Esophagus muscularis mucosa (tissue), 4 donors: ENCODE data around the gene LRRC52. TPM values are rescaled to one million over a fixed set of nuclear protein-coding genes. Genes with fewer than 3 reads are reported as not detected.

Experiments used
- DNase-seq: peaks from one replicate; pipeline ENCODE4 v3.0.0-alpha.2; 2017; ENCODE audit errors: extremely low spot score
- H3K27ac ChIP-seq, 4 donors: fragments of 200-600 bp; sonication (generic); replicated peaks in 1 of 4; 1 replicate in 3 of 4; 2 replicates in 1 of 4; pipeline ENCODE4 v1.5.1; 2016 to 2019; ENCODE audit warnings: mild to moderate bottlenecking in 1 of 4
- H3K27me3 ChIP-seq, 4 donors: fragments of 200-600 bp; sonication (generic); one replicate each; pipeline versions ENCODE4 v1.5.1 to v1.6.0; 2016 to 2019
- H3K36me3 ChIP-seq, 4 donors: fragments of 200-600 bp; sonication (generic); one replicate each; pipeline ENCODE4 v1.5.1; 2016 to 2019
- H3K4me1 ChIP-seq, 4 donors: fragments of 200-600 bp; sonication (generic); one replicate each; pipeline ENCODE4 v1.5.1; 2016 to 2019
- H3K4me3 ChIP-seq, 4 donors: fragments of 200-600 bp; sonication (generic); 1 replicate in 2 of 4; 2 replicates in 2 of 4; pipeline ENCODE4 v1.5.1; 2016 to 2019; ENCODE audit warnings: mild to moderate bottlenecking in 4 of 4, moderate library complexity in 1 of 4
- H3K9me3 ChIP-seq, 4 donors: fragments of 200-600 bp; sonication (generic); 1 replicate in 3 of 4; 2 replicates in 1 of 4; pipeline ENCODE4 v1.5.1; 2016 to 2019
- CTCF ChIP-seq, 3 experiments: fragments of 200-600 bp in 2 of 3; fragments of 450-650 bp in 1 of 3; sonication (generic) in 2 of 3; IDR thresholded peaks; one replicate each; pipeline ENCODE4 v1.5.1; 2017 to 2019; ENCODE audit warnings: antibody characterized with exemption in 3 of 3, mild to moderate bottlenecking in 2 of 3, moderate library complexity in 1 of 3
- EP300 ChIP-seq: sonication (generic); formaldehyde crosslinking; IDR thresholded peaks from one replicate; pipeline ENCODE4 v1.6.1; 2017; ENCODE audit warnings: antibody characterized with exemption
- POLR2A ChIP-seq: fragments of 450-650 bp; IDR thresholded peaks from one replicate; pipeline ENCODE4 v1.6.1; 2017; ENCODE audit warnings: antibody characterized with exemption, moderate library complexity, mild to moderate bottlenecking, low read depth
- POLR2AphosphoS5 ChIP-seq, 2 donors: sonication (generic); formaldehyde crosslinking; IDR thresholded peaks; one replicate each; pipeline ENCODE4 v1.6.1; 2017; ENCODE audit warnings: antibody characterized with exemption in 2 of 2
- WGBS: methylation state at CpG from one replicate; pipeline ENCODE4 v1.1.5; 2018; 5-methylcytosine and 5-hydroxymethylcytosine counted together
- intact Hi-C: fragments of 100-400 bp; cut with DNase I; formaldehyde crosslinking; loops from one replicate; pipeline ENCODE4 v1.15.1; 2023
- total RNA-seq, 4 donors: library from RNA; depleted of rRNA; stranded (reverse); fragments of >200 nt; gene quantifications; one replicate each; pipeline versions ENCODE4 v1.1.0 to v1.2.1, GENCODE V29; 2016

Gene LRRC52
- total RNA-seq, 4 donors from 2014 or later, result 0.17 TPM; not detected in 3

- H3K27ac ChIP-seq, result no peak overlapping the region
- H3K4me3 ChIP-seq, result no peak overlapping the region
- DNase-seq, result no peak
- H3K4me1 ChIP-seq, result no peaks in the 10 kb centered on the region
- no peaks in the 10 kb centered on the region for H3K9me3 ChIP-seq
- 67% methylated on average over 3 of the region's 4 CpGs for WGBS
- H3K36me3 ChIP-seq, result no peaks in the 10 kb centered on the region
- TF ChIP-seq POLR2AphosphoS5 (IDR thresholded peaks at IDR 0.05) (no peak), CTCF (IDR thresholded peaks at IDR 0.05) (no peak), POLR2A (no peak), EP300 (no peak)
- intact Hi-C loops, result no loop called here
- H3K27me3 ChIP-seq, result peaks cover 0 to 31% (median 0%) of the 10 kb centered on the region in 4 donors
Measured at GRCh38 chr1:165564561-165564960, 20.8 kb downstream of the LRRC52 start.

- WGBS, result 80% methylated on average over 4 of the region's 4 CpGs
- H3K9me3 ChIP-seq, result no peaks in the 10 kb centered on the region
- no peak overlapping the region for H3K27ac ChIP-seq
- no peaks in the 10 kb centered on the region for H3K36me3 ChIP-seq
- peak; percentile 64 for DNase-seq
- H3K27me3 ChIP-seq, result peaks cover 0 to 30% (median 0%) of the 10 kb centered on the region in 4 donors
- no peak for TF ChIP-seq POLR2A
- H3K4me3 ChIP-seq, result no peak overlapping the region
- intact Hi-C loops, result no loop called here
- no peaks in the 10 kb centered on the region for H3K4me1 ChIP-seq
Measured at GRCh38 chr1:165565751-165566490, 22.1 kb downstream of the LRRC52 start.

- intact Hi-C loops, result no loop called here
- whole genome bisulfite sequencing, result 46% methylated on average over 3 of the region's 3 CpGs
Measured at GRCh38 chr1:165570078-165570477, 26.3 kb downstream of the LRRC52 start.

GRCh38 chr1:165573787-165574186 is 30.0 kb downstream of the LRRC52 start:
- Histone ChIP-seq H3K4me1 (no peaks in the 10 kb centered on the region), H3K9me3 (peaks cover 0 to 4% (median 0%) of the 10 kb centered on the region in 4 donors), H3K27me3 (peaks cover 0 to 9% (median 0%) of the 10 kb centered on the region in 4 donors), H3K4me3 (no peak overlapping the region), H3K27ac (no peak overlapping the region), H3K36me3 (no peaks in the 10 kb centered on the region)
- intact Hi-C loops, result no loop called here
- peak; percentile 37 for DNase-seq
- WGBS, result 83% methylated on average over 1 of the region's 1 CpG
- TF ChIP-seq EP300, result no peak
- TF ChIP-seq POLR2AphosphoS5 (IDR thresholded peaks at IDR 0.05), result no peak
- TF ChIP-seq POLR2A, result no peak
- no peak for TF ChIP-seq CTCF (IDR thresholded peaks at IDR 0.05)

More at GRCh38 chr1:165570078-165570477, 26.3 kb downstream of the LRRC52 start:
- Histone ChIP-seq H3K9me3 (peaks cover 0 to 4% (median 0%) of the 10 kb centered on the region in 4 donors), H3K4me3 (no peak overlapping the region), H3K36me3 (no peaks in the 10 kb centered on the region), H3K4me1 (no peaks in the 10 kb centered on the region), H3K27me3 (peaks cover 0 to 18% (median 0%) of the 10 kb centered on the region in 4 donors), H3K27ac (no peak overlapping the region)
- TF ChIP-seq POLR2A (no peak), POLR2AphosphoS5 (IDR thresholded peaks at IDR 0.05) (no peak), EP300 (no peak), CTCF (IDR thresholded peaks at IDR 0.05) (no peak)
- peak; percentile 81 for DNase-seq

GRCh38 chr1:165574295-165574694 is 30.5 kb downstream of the LRRC52 start:
- Histone ChIP-seq H3K27me3 (peaks cover 0 to 8% (median 0%) of the 10 kb centered on the region in 4 donors), H3K27ac (no peak overlapping the region), H3K9me3 (peaks cover 0 to 4% (median 0%) of the 10 kb centered on the region in 4 donors), H3K36me3 (no peaks in the 10 kb centered on the region), H3K4me1 (no peaks in the 10 kb centered on the region), H3K4me3 (no peak overlapping the region)
- no peak for DNase-seq
- intact Hi-C loops, result no loop called here
- TF ChIP-seq EP300, result no peak
- no peak for TF ChIP-seq CTCF (IDR thresholded peaks at IDR 0.05)
- no peak for TF ChIP-seq POLR2A
- no peak for TF ChIP-seq POLR2AphosphoS5 (IDR thresholded peaks at IDR 0.05)
